HG03558 (cell line): Measurements from ENCODE around the gene TCAF1.
A peak's percentile ranks its signal among the peaks of the same experiment; 100 is the strongest.

Experiments
- ATAC-seq: cut with Tn5 transposase; IDR thresholded peaks from one replicate; pipeline ENCODE4 v1.9.1; 2021; ENCODE audit warnings: moderate number of reproducible peaks; ENCODE audit not compliant: unreplicated experiment; ENCODE audit errors: extremely low read depth

Gene TCAF1

DNA sequence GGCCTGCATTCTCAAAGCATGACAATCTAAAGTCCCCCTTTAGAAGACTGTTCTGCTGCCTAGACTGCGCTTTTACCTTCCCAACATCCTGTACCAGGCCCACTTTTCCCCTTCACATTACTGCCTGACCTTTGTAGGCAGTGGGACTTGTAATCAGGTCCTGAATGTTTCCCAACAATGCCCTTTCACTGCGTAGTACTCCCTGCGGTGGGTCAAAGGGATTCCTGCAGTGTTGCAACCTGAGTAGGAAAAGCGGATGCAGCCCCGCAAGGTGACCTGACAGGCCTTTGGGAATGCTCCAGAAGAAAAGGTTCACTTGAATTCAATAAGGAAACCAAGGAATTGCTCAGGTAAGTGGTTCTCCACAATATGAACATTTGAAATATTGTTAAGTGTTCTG is 4.9 kb upstream of the TCAF1 start:
- no peak for ATAC-seq

DNA sequence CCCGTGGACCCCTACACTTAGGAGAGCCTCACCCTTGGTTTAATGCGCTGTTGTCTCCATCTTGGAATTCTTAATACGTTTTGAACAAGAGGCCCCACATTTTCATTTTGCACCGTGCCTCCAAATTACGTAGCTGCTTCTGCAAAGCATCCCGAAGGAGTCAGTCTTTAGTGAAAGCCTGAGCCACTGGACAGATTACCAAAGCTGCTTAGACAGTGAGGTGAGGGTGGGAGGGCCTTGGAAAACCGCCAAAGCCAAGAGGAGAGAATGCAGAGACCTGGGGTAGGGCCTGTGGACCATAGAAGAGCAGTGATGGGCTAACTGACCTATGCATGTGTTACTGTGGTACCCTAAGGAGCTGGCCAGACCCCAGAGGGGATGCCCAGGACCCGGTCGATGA is 4.2 kb upstream of the TCAF1 start:
- ATAC-seq: no peak

DNA sequence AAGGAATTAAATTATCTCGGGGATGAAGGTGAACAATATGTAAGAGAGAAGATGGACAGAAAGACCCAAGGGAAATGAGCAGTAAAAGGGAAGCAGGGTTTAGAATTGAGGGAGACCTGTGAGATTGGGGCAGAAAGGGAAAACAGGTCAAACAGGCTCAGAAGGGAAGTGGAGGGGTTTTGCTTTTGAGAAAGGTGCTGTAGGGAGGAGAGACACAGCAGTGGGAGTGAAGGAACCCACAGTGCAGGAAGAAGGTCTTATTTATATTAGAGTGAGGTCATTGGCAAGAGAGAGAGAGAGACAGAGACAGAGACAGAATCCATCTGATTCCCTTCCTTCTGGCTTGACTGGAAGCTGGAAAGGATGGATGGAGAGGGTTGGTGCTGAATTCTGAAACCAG is 3.5 kb upstream of the TCAF1 start:
- no peak for ATAC-seq

DNA sequence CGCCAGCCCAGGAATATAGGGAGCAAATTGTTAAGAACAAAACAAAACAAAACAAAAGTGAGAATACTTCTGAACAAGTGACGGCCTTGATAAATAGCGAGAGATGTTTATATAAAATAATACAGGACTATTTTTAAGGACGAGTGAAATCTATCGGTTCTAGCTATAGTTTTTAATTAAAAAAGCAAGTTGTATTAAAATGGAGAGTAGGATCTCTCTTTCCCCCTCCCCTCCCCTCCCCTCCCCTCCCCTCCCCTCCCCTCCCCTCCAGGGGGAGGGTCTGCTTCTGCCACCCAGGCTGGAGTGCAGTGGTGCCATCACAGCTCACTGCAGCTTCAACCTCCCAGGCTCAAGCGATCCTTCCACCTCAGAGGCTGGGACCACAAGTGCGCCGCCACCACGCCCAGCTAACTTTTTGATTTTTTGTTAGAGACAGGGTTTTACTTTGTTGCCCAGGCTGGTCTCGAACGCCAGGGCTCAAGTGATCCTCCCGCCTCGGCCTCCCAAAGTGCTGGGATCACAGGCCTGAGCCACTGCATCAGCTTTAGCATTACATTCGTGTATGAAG is 440 bp upstream of the TCAF1 start:
- ATAC-seq: no peak

DNA sequence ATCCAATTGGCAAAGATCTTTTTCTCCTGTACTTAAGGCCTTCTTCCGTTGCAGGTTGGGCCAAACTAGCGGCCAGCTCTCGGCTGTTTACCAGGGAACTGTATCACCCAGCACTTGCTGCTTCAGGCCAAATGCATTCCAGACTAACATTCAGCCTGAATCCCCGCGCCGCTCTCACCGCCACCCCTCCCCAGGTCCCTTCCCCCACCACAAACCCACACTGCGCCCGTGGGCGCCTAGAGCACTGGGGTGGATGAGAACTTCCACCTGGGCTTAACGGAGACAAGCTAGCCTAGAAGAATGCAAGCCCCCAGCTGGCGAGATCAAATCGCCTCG is 676 bp downstream of the TCAF1 start:
- peak; percentile 18 for ATAC-seq

DNA sequence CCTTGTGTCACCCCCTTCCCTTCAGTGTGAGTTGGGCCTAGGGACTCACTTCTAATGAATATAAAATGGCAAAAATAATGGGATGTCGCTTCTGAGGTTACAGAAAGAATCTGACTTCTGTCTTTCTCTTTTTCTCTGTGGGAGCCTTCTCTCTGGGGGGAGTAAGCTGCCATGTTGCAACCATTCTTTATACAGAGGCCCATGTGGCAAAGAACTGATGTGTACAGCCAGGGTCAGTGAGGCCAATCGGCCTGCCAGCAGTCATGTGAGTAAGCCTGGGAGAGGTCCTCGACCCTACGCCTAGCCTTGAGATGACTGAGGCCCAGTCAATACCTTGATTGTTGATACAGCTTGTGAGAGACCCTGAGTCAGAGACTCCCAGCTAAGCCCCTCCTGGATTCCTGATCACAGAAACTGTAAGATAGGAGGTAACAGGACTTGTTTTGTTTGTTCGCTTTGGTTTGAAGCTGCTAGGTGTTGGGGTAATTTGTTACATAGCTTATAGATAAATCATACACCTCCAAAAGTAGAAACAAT is 1.7 kb downstream of the TCAF1 start:
- no peak for ATAC-seq

DNA sequence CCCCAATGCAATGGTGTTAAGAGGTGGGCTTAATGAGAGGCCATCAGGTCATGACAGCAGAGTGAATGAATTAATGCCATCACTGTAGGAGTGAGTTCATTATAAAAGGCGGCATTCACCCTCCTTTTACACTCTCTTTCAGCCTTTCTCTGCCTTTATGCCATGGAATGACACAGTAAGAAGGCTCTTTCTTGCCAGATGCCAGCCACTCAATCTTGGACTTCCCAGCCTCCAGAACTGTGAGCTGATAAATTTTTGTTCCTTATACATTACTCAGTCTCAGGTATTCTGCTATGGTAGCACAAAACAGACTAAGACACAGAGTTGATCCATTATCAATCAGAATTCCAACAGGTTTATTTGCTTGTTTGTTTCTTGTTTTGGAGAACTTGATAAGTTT is 3.2 kb downstream of the TCAF1 start:
- no peak for ATAC-seq

DNA sequence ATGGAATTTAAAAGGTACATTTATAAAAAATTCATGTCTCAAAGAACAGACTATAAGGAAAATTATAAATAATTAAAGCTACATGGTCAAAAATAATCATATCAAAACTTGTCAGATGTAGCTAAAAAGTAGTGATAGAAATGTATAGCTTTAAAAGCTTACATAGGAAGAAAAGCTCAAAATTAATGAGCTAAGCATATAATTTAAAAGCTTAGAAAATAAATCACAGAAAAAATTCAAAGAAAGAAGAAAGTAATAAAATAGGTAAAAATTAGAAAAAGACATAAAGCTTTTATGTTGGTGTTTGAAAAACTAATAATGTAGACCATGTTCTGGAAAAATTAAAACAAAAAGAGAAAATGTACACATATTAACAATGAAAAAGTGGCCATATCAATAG is 5.3 kb downstream of the TCAF1 start:
- no peak for ATAC-seq

DNA sequence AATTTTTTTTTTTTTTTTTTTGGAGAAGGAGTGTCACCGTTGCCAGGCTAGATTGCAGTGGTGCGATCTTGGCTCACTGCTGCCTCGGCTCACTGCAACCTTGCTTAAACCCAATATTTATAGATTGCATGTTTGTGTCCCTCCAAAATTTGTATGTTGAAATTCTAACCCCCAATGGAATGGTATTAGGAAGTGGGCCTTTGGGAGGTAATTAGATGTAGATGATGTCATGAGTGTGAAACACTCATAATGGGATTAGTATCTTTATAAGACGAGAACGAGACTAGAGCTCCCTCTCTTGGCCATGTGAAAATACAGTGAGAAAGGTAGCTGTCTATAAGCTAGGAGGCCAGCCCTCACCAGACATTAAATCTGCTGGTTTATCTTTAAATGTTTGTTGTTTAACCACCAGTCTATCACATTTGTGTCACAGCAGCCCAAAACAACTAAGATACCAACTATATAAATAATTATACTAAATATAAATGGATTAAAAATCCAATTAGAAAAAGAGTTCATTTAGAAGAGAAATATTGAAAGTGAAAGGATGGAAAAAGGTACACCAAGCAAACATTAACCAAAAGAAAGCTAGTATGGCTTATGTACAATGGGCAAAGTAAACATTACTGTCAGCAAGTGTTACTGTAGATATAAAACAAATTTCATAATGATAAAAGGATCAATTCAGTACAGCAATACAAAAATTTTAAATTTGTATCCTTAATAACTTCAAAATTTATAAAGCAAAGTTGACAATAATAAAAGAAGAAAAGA is 9.3 kb downstream of the TCAF1 start:
- peak; percentile 97 for ATAC-seq

DNA sequence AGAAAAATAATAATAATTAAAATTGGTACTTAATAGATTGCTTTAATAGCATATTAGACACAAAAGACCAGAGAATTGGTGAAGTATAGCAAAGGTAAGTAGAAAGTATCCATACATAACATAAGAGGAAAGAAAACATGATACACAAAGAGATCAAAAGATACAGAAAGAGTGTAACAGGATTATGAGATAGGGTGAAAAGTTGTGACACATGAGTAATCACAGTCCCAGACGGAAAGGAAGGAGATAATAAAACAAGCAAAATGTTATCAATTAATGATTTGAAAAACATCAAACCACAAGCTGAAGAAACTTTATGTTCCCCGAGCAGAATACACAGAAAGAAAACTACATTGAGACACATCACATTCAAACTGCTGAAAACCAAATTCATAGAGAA is 10.5 kb downstream of the TCAF1 start:
- ATAC-seq: no peak

DNA sequence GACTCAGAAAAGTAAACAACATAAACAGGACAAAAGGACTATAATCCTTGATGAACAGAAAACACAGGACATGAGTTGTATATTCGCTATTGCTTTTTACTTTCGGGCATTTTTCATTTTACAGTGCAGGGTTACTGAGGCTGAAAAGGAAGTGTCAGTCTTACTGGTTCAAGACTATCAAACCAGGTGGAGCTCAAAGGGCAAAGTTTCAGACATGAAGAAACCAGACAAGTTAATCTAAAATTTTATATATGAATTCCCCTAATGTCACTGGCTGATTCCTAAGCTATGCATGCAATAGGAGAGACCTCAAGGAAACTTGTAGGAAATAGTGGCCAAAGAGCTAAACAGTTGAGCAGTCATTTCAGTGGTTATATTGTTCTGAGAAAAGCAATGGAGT is 11.4 kb downstream of the TCAF1 start:
- ATAC-seq: no peak

DNA sequence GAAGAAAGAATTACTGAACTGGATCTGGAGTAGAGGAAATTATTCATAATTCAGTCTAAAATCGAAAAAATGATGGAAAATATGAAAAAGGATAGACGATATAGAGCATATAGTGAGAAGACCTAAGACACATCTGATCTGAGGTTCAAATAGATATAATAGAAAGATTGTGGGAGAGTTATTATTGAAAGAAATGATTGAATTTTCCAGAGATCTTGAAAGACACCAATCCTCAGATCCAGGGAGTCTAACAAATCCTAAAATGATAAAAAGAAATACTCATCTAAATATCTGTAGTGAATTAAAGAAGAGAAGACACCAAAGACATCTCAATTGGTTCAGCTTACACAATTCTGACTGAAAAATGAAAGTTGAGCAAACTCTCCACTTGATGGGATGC is 12.9 kb downstream of the TCAF1 start:
- ATAC-seq: no peak

DNA sequence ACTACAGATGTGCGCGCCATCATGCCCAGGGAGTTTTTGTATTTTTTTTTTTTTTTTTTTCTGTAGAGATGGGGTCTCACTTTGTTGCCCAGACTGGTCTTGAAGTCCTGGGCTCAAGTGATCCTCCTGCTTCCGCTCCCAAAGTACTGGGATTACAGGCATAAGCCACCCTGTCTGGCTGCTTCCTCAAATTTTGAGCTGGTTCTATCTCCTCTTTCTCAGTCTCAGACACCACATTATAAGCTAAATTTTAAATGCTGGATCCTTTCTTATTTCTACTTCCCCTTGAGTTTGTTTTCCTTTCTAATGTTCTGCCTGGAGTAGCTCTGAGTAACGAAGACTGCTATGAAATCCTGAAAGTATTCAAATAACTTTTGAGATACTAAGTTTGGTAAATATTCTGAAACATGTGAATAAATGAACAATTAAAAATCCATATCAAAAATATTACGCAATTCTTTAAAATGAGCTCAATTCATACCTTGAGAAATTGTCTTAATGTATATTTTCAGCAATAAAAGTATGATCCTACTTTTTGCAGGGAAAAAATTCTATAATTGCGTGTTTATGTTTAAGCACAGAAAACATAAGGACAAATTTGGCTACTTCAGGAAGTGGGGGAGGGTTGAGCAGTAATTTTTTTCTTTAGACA is 15.0 kb downstream of the TCAF1 start:
- ATAC-seq: no peak

DNA sequence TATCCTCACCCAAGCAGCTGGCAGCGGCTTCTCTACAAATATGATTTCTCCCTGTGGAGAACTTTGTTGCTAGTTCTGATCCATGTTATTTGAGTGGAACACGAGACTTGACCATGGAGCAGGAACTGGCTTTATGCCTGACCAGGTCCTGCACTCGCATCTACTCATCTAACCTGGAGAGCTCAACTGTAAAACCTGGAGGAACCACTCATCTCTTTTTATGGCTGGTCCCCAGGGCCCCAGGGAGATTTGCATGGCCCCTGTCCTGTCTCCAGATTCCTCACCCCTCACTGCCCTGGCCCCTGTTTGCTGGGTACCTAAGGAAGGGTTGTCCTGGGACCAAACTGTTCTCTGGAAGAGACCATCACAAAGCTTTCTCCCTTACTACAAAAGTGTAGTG is 16.0 kb downstream of the TCAF1 start:
- ATAC-seq: no peak

DNA sequence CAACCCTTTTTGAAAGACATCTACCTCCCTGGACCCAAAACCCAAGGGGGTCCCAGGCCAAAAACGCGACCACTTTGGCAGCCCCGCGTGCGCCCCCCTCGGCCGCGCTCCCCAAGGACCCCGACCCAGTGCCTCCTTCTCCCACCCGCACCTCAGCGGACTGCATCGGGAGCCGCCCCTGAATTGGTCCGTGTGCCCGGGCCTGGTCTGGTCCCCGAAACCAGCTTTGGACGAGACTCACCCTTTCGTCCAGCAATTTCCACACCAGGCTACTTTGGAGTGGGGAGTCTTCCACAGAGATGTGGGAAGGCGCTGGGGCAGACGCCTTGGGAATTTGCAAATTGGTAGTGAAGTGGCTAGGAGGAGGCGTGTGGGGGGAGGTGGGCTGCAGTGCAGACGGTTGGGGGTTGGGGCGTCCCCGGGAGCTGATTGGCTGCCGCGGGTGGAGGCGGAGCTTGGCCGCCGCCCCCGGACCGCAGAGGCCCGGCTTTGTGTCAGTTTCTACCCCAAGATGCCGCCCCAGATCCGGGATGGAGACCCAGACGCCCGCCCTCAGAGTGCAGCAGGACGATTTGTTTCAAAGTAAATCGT is 16.9 kb downstream of the TCAF1 start:
- ATAC-seq: peak; percentile 81

DNA sequence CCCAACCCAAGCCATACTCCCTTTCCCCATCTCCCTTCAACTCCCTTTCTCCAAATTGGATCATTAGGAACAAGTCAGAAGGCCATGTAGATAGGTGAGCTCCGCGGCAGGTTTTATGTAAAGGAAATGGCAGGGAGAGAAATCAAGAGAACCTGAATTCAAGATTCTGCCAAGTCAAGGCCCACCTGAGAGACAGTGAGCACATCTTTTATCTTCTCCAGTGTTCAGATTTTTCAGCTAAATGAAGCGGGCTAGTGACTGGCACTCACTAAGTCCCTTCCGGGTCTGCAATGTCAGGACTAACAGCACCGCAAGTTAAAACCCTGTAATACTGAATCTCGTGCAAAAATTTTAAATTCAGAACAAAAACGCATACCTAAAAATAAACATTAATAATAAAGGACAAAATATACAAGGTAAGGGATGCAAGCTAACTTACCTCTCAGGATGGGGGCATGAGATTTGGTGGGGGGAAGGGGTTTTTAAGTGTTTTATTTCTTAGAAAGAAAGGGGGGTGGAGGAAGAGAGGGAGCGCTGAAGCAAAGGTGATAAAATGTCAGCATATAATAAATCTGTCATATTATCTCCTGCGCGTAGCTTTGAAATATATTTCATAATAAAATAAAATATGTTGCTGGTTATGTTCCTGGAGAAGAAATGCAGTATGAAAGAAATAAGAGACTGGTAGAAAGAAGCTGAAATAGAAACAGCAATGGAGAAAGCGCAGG is 17.6 kb downstream of the TCAF1 start:
- ATAC-seq: no peak

DNA sequence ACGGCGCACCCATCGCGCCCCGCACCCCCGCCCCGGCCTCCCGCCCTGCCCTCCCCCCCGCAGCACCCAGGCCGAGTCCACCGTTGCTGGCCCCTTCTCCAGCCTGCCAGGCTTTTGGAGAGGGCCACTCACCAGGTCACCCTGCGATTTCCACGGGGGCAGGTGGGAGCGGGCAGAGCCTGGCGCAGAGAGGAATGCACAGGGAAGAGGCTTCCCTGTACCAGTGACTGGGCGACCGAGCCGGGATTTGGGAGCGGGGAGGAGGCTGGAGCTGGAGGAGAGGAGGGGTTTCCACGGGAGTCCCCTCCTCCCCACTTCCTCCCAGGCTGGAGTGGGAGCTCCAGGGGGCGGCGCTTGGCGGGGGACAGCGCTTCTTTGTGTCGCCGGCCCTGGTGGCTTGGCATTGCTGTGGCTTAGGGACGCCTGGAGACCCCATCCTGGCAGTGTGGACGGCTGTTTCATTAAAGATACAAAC is 19.3 kb downstream of the TCAF1 start:
- ATAC-seq: no peak

DNA sequence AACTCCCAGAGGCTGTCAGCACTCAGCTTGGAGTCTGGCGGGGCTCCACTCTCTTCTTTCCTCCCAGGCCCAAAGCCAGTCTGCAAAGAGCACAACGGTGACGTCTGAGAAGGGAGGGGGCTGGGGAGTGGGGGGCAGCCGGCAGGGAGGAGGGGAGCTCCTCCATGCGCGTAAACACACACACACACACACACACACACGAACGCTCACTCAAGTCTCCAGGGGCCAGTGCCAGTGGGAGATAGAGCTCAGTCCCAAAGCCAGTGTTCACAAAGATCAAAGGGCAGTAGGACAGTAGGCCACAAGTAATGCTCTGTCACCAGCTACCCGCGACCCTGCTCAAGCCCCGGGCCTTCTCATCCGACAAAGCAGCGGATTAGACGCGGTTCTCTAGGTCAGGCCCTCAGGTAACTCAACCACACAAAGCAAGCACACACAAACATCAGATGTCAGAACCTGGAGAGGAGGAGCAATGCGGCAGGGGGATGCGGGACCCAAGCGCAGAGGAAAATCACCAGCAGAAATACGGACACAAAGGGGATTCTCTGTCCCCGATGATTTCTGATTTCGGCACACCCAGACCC is 19.9 kb downstream of the TCAF1 start:
- no peak for ATAC-seq

DNA sequence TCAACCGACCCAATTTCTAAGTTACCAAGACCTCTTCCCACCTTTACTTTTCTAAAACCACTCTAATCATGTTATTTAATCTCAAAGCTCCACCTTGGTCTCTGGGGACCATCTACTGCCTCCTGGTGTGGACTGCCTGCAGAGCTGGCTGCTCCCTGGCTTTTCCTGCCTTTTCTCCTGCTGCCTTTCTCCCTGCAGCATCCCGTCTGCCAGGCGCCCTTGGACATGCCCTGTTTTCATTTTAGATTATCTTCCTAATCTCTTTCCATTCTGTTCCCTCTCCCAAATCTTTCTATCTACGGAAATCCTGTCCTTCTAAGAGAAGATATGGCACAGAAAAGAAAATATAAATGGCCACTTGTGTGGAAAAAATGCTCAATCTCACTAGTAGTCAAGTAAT is 23.1 kb downstream of the TCAF1 start:
- ATAC-seq: no peak

DNA sequence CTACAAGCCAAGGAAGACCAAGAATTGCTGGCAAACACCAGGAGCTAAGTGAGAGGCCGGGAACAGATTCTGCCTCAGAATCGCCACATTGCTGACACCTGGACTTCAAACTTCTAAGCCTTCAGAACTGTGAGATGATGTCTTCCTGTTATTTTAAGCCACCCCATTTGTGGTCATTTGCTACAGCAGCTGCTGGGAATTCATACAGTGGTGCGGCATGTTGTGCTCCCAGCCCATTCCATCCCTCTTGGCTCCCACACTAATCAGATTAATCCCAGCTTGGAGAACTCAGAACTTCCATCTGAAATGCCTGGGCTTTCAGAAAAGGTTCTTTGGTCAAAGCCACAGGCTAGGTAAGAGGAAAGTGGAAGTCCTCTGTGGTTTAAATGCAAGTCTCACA is 24.9 kb downstream of the TCAF1 start:
- ATAC-seq: no peak
